GM23338 (cell line): ENCODE data around the gene INO80C. TPM values are rescaled to one million over a fixed set of nuclear protein-coding genes. Genes with fewer than 3 reads are reported as not detected.

Experiments used
- ATAC-seq: fragments of 200-7000 bp; cut with Tn5 transposase; 3 replicates; pipeline ENCODE4 v1.9.1; 2020
- DNase-seq: peaks from one replicate; pipeline ENCODE4 v3.0.0-alpha.2; 2015; ENCODE audit warnings: low spot score
- H2AFZ ChIP-seq: fragments of 200-600 bp; sonication (generic); 2 replicates; pipeline ENCODE4 v1.8.0; 2016; ENCODE audit warnings: antibody characterized with exemption, mild to moderate bottlenecking, moderate library complexity
- H3F3A ChIP-seq: fragments of 200-600 bp; sonication (generic); replicated peaks from 2 replicates; pipeline ENCODE4 v1.8.0; 2017; ENCODE audit warnings: antibody characterized with exemption, mixed run types, low read depth
- H3K27ac ChIP-seq: fragments of 200-600 bp; sonication (generic); 2 replicates; pipeline ENCODE4 v1.6.1; 2016; ENCODE audit warnings: low read depth
- H3K27me3 ChIP-seq: fragments of 200-600 bp; sonication (generic); 2 replicates; pipeline ENCODE4 v1.8.0; 2016; ENCODE audit warnings: mild to moderate bottlenecking, mixed run types, moderate library complexity; ENCODE audit not compliant: insufficient read depth
- H3K36me3 ChIP-seq: fragments of 200-600 bp; sonication (generic); 2 replicates; pipeline ENCODE4 v1.8.0; 2016; ENCODE audit warnings: mild to moderate bottlenecking; ENCODE audit not compliant: insufficient read depth
- H3K4me1 ChIP-seq: fragments of 200-600 bp; sonication (generic); 2 replicates; pipeline ENCODE4 v1.8.0; 2016; ENCODE audit warnings: mild to moderate bottlenecking, moderate library complexity; ENCODE audit not compliant: insufficient read depth
- H3K4me2 ChIP-seq: fragments of 200-600 bp; sonication (generic); 2 replicates; pipeline ENCODE4 v1.7.1; 2017; ENCODE audit warnings: mixed run types
- H3K4me3 ChIP-seq: fragments of 200-600 bp; sonication (generic); 2 replicates; pipeline ENCODE4 v1.6.1; 2016; ENCODE audit warnings: mixed run types
- H3K79me2 ChIP-seq: fragments of 200-600 bp; sonication (generic); replicated peaks from 2 replicates; pipeline ENCODE4 v1.8.0; 2017; ENCODE audit warnings: mild to moderate bottlenecking; ENCODE audit not compliant: insufficient read depth
- H3K9me2 ChIP-seq: fragments of 200-600 bp; sonication (generic); 2 replicates; pipeline ENCODE4 v1.8.0; 2017; ENCODE audit not compliant: insufficient read depth
- H4K20me1 ChIP-seq: fragments of 200-600 bp; sonication (generic); replicated peaks from 2 replicates; pipeline ENCODE4 v1.8.0; 2017; ENCODE audit warnings: mild to moderate bottlenecking; ENCODE audit not compliant: insufficient read depth
- H3K27ac Mint-ChIP-seq: 2 replicates; pipeline ENCODE4 v1.8.0; 2020; ENCODE audit warnings: inconsistent platforms, mild to moderate bottlenecking, moderate library complexity, mixed read lengths
- H3K27me3 Mint-ChIP-seq: 3 replicates; pipeline ENCODE4 v1.8.0; 2022; ENCODE audit warnings: low read depth, mild to moderate bottlenecking, moderate library complexity, mixed read lengths, inconsistent platforms; ENCODE audit not compliant: insufficient read depth, poor library complexity
- H3K36me3 Mint-ChIP-seq: 3 replicates; pipeline ENCODE4 v1.8.0; 2021; ENCODE audit warnings: low read depth, mild to moderate bottlenecking, inconsistent platforms, moderate library complexity, mixed read lengths
- H3K4me1 Mint-ChIP-seq: 3 replicates; pipeline ENCODE4 v1.8.0; 2020; ENCODE audit warnings: mild to moderate bottlenecking, inconsistent platforms, mixed read lengths
- H3K4me3 Mint-ChIP-seq: 3 replicates; pipeline ENCODE4 v1.8.0; 2021; ENCODE audit warnings: moderate library complexity, mild to moderate bottlenecking, inconsistent platforms, mixed read lengths
- H3K9me3 Mint-ChIP-seq: 3 replicates; pipeline ENCODE4 v1.8.0; 2020; ENCODE audit warnings: moderate library complexity, mild to moderate bottlenecking, inconsistent platforms, mixed read lengths
- CREB1 ChIP-seq: fragments of 250-450 bp; sonication (Bioruptor Pico); IDR thresholded peaks from 2 replicates; pipeline ENCODE4 v1.5.0; 2020; ENCODE audit warnings: low read depth, mild to moderate bottlenecking, moderate library complexity
- CTCF ChIP-seq, 2 experiments: fragments of 200-600 bp in 1 of 2; sonication (generic) in 1 of 2; conservative IDR thresholded peaks; 2 replicates each; pipeline versions ENCODE4 v1.5.1 to v1.6.1; 2016 to 2017; ENCODE audit warnings: antibody characterized with exemption in 2 of 2, low read depth in 2 of 2, mild to moderate bottlenecking in 2 of 2, moderate library complexity in 1 of 2
- ETS1 ChIP-seq: IDR thresholded peaks from 2 replicates; pipeline ENCODE4 v1.6.1; 2016; ENCODE audit warnings: antibody characterized with exemption
- EZH2 ChIP-seq: fragments of 200-600 bp; sonication (generic); IDR thresholded peaks from one replicate; pipeline ENCODE4 v1.8.0; 2017; ENCODE audit warnings: antibody characterized with exemption, mild to moderate bottlenecking, low read depth; ENCODE audit not compliant: unreplicated experiment
- EZH2phosphoT487 ChIP-seq: fragments of 200-600 bp; sonication (generic); IDR thresholded peaks from one replicate; pipeline ENCODE4 v1.8.1; 2018; ENCODE audit warnings: antibody characterized with exemption; ENCODE audit not compliant: unreplicated experiment
- NANOG ChIP-seq: IDR thresholded peaks from 2 replicates; pipeline ENCODE4 v1.6.1; 2016; ENCODE audit warnings: antibody characterized with exemption, borderline replicate concordance
- POLR2AphosphoS5 ChIP-seq: IDR thresholded peaks from 2 replicates; pipeline ENCODE4 v1.6.1; 2016; ENCODE audit warnings: antibody characterized with exemption, low read depth
- REST ChIP-seq: IDR thresholded peaks from one replicate; pipeline ENCODE4 v1.6.1; 2018; ENCODE audit warnings: antibody characterized with exemption; ENCODE audit not compliant: unreplicated experiment
- ZNF114 ChIP-seq: fragments of 250-450 bp; sonication (Bioruptor Pico); IDR thresholded peaks from 2 replicates; pipeline ENCODE4 v1.5.0; 2020; ENCODE audit warnings: mild to moderate bottlenecking, moderate library complexity
- long read RNA-seq: library from polyadenylated mRNA; unstranded; transcript quantifications from one replicate; pipeline ENCODE4 v2.0.0, GENCODE V29; 2020; ENCODE audit not compliant: unreplicated experiment
- polyA plus RNA-seq: library from polyadenylated mRNA; unstranded; fragments of >200 nt; fragmentation: Nextera tagmentation; extraction: Ambion mirVana; gene quantifications from 2 replicates; pipeline ENCODE4 v1.2.1, GENCODE V29; 2016
- total RNA-seq: library from RNA; depleted of rRNA; stranded (reverse); fragments of >200 nt; shearing (Covaris generic); gene quantifications from 2 replicates; pipeline ENCODE4 v1.2.3, GENCODE V29; 2014; rRNA removed

Gene INO80C
- total RNA-seq (16.3 and 22.6 TPM in 2 replicates), polyA plus RNA-seq (52.3 and 52.8 TPM in 2 replicates)
- long read RNA-seq, transcript INO80C-202 (5 exons, 974 nt), result major isoform, 5 of 16 reads
- long read RNA-seq, partial matches to known transcripts, result 2 of 16 reads
- long read RNA-seq, other reads (novel, unspliced or antisense), result 8 of 16 reads

GRCh38 chr18:35497370-35498197 is at the start of gene INO80C:
INO80C (minus strand) TSS chr18:35497960; CDS start chr18:35497874, 86 bp downstream.
- Histone ChIP-seq H3K36me3 (no peaks in the 10 kb centered on the region), H3K9me2 (no peaks in the 10 kb centered on the region), H3K27ac (peak within 1 kb of the TSS; percentile 93), H4K20me1 (no peaks in the 10 kb centered on the region), H3K27me3 (no peaks in the 10 kb centered on the region), H3K4me2 (peak within 1 kb of the TSS; percentile 98), H3K79me2 (peaks cover 46% of the 10 kb centered on the region), H2AFZ (peak within 1 kb of the TSS; percentile 76; the same call in 1 of the 2 replicates), H3K4me3 (peak within 1 kb of the TSS; percentile 61), H3F3A (peaks cover 3% of the 10 kb centered on the region; the same call in 1 of the 2 replicates), H3K4me1 (peaks cover 52% of the 10 kb centered on the region)
- H3K4me1 Mint-ChIP-seq, result peaks cover 52% of the 10 kb centered on the region
- no peaks in the 10 kb centered on the region; the same call in 2 of the 3 replicates for H3K9me3 Mint-ChIP-seq
- ATAC-seq (peak; percentile 93), DNase-seq (peak; percentile 97)
- peak within 1 kb of the TSS; percentile 94 for H3K4me3 Mint-ChIP-seq
- H3K36me3 Mint-ChIP-seq, result no peaks in the 10 kb centered on the region
- TF ChIP-seq CTCF (conservative IDR thresholded peaks at IDR 0.05; ENCODE audit: low read depth in 2 of 2) (no peak), EZH2 (no peak), REST (no peak), NANOG (peak; percentile 30; the same call in 1 of the 2 replicates), EZH2phosphoT487 (no peak), ZNF114 (CRISPR knock-in tag) (no peak; the same call in 1 of the 2 replicates), CREB1 (CRISPR knock-in tag) (peak; percentile 71; the same call in 1 of the 2 replicates), ETS1 (peak; percentile 77), POLR2AphosphoS5 (peak; percentile 90)
- peaks cover 3% of the 10 kb centered on the region for H3K27me3 Mint-ChIP-seq
- peak within 1 kb of the TSS; percentile 98 for H3K27ac Mint-ChIP-seq
